Measurements from ENCODE around the gene TST.

Gene TST

DNA sequence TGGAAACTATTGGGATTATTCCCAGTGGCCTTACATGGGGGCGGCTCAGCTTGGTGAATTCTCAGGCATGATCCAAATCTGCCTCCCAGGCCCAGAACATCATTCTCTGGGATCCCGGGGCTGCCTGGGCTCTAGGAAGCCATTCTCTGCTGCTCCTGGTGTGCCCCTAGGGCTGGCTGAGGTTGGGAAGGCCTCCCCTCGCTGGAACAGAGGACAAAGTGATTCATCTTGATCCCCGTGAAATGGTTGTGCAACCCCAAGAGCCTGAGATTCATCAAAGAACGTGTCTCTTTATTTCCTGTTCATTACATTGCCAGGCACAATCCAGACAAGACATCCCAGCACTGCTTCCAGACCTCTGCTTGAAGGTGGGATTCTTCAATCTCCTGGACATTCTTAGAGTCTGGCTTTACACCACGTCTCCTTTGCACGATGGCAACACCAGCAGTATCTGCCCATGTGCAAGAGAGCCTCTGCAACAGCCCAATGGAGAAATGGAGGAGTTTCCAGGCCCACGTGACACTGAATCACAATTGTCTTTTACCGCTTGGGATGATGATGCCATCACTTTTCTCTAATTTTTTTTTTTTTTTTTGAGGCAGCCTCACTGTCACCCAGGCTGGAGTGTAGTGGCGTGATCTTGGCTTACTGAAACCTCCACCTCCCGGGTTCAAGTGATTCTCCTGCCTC is 52.3 kb downstream of the TST start:
- TF ChIP-seq, protein P1, sequence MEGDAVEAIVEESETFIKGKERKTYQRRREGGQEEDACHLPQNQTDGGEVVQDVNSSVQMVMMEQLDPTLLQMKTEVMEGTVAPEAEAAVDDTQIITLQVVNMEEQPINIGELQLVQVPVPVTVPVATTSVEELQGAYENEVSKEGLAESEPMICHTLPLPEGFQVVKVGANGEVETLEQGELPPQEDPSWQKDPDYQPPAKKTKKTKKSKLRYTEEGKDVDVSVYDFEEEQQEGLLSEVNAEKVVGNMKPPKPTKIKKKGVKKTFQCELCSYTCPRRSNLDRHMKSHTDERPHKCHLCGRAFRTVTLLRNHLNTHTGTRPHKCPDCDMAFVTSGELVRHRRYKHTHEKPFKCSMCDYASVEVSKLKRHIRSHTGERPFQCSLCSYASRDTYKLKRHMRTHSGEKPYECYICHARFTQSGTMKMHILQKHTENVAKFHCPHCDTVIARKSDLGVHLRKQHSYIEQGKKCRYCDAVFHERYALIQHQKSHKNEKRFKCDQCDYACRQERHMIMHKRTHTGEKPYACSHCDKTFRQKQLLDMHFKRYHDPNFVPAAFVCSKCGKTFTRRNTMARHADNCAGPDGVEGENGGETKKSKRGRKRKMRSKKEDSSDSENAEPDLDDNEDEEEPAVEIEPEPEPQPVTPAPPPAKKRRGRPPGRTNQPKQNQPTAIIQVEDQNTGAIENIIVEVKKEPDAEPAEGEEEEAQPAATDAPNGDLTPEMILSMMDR (IDR thresholded peaks at IDR 0.05; ENCODE audit: low read depth, low read length), result no peak
- DNase-seq, result no peak
- H3K27me3 ChIP-seq (ENCODE audit: insufficient read depth, low read depth, severe bottlenecking), result peaks cover 65% of the 10 kb centered on the region
- no peak overlapping the region for H3K4me3 ChIP-seq (ENCODE audit: low read depth, low read length)
- no peak overlapping the region for H3K27ac ChIP-seq
- no peaks in the 10 kb centered on the region for H3K36me3 ChIP-seq
- no peaks in the 10 kb centered on the region for H3K9me3 ChIP-seq (ENCODE audit: severe bottlenecking)

DNA sequence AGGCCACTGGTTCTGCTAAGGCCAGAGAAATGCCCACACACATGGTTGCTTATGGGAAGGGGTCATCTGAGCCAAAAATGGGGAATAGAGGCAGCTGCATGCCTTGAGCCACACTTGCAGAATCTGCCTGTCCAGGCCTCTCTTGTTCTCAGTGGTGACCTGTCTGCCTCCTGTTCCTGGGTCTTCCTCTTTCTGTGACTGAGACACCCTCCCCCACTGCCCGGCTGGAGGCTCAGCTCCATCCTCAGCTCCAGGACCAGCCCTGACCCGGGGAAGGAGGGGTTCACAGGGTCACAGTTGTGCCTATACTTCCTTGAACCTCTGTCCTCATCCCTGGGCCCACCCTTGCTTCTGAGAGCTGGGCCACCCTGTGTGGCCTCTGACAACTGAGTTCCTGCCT is 53.6 kb downstream of the TST start:
- TF ChIP-seq, protein P1 (IDR thresholded peaks at IDR 0.05; ENCODE audit: low read depth, low read length), result no peak
- no peaks in the 10 kb centered on the region for H3K36me3 ChIP-seq
- no peaks in the 10 kb centered on the region for H3K9me3 ChIP-seq (ENCODE audit: severe bottlenecking)
- H3K27ac ChIP-seq, result no peak overlapping the region
- peaks cover 52% of the 10 kb centered on the region for H3K27me3 ChIP-seq (ENCODE audit: insufficient read depth, low read depth, severe bottlenecking)
- DNase-seq, result no peak
- H3K4me3 ChIP-seq (ENCODE audit: low read depth, low read length), result no peak overlapping the region

DNA sequence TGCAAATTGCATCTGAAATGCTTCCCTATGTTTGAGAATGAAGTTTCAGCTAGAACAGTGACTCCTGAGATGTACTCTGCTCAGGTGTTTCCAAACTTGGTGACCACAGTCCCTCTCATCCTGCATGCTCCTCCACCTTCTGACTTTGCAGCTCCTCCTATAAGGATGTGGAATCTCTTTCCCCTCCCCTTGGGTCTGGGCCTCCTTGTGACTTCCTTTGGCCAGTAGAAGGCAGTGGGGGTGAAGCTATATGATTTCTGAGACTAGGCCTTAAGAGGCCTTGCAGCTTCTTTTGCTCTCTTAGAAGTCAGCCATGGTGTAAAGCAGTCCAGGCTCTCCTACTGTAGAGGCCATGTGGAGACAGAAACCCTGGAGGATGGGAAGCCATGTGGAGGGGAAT is 55.1 kb downstream of the TST start:
- Histone ChIP-seq H3K27ac (no peak overlapping the region), H3K9me3 (ENCODE audit: severe bottlenecking) (no peaks in the 10 kb centered on the region), H3K27me3 (ENCODE audit: insufficient read depth, low read depth, severe bottlenecking) (peaks cover 57% of the 10 kb centered on the region), H3K4me3 (ENCODE audit: low read depth, low read length) (no peak overlapping the region), H3K36me3 (no peaks in the 10 kb centered on the region)
- TF ChIP-seq, protein P1 (IDR thresholded peaks at IDR 0.05; ENCODE audit: low read depth, low read length), result no peak
- DNase-seq, result no peak

DNA sequence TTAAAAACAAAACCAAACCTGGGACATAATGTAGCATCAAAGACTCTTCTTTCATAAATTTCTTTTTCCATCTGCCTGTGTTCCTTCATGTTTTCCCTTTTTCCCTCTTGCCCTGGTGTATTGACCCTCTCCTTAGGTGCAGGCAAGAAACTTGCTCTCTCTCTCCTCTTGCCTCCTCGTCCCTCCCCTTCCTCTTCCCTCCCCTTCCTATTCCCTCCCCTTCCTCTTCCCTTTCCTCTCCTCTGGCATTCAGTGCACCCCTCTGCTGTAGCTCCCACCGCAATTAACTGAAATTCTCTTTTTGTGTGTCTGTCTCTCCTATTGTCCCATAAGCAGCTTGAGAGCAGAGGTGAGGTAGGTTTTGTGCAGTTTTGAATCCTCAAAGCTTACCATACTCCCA is 55.9 kb downstream of the TST start:
- Histone ChIP-seq H3K9me3 (ENCODE audit: severe bottlenecking) (no peaks in the 10 kb centered on the region), H3K4me3 (ENCODE audit: low read depth, low read length) (no peak overlapping the region), H3K27me3 (ENCODE audit: insufficient read depth, low read depth, severe bottlenecking) (peaks cover 50% of the 10 kb centered on the region), H3K27ac (no peak overlapping the region), H3K36me3 (no peaks in the 10 kb centered on the region)
- no peak for DNase-seq
- TF ChIP-seq, protein P1 (IDR thresholded peaks at IDR 0.05; ENCODE audit: low read depth, low read length), result no peak

DNA sequence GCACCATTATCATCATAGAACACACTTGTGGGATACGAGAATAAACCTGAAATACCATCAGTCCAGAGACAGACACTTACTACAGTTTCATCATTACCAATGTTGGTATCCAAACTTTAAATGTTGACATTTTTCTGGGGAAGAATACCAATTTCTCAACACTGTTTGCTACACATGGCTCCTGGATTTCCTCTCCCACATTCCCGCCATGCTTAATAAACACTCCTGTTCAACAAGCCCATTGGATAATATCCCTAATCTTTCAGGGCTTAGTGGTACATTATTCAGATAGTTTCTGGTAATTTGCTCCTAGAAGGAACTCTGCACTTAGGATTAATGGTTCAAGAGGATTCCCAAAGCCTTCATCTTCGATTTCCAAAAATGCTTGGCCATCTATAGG is 57.6 kb downstream of the TST start:
- no peak for DNase-seq
- H3K4me3 ChIP-seq (ENCODE audit: low read depth, low read length), result no peak overlapping the region
- TF ChIP-seq, protein P1 (IDR thresholded peaks at IDR 0.05; ENCODE audit: low read depth, low read length), result no peak
- H3K27me3 ChIP-seq (ENCODE audit: insufficient read depth, low read depth, severe bottlenecking), result peaks cover 43% of the 10 kb centered on the region
- peaks cover 9% of the 10 kb centered on the region for H3K9me3 ChIP-seq (ENCODE audit: severe bottlenecking)
- no peaks in the 10 kb centered on the region for H3K36me3 ChIP-seq
- no peak overlapping the region for H3K27ac ChIP-seq
